ENCODE results near the gene KIF18A. TPM values are rescaled to one million over a fixed set of nuclear protein-coding genes. Genes with fewer than 3 reads are reported as not detected.

KIF18A gene
- total RNA-seq, 2 donors from 2014 or later: 17.7 to 24.4 TPM

GRCh38 chr11:28140689-28141455 is 32.9 kb upstream of the KIF18A start:
- H3K27me3 ChIP-seq (ENCODE audit: control insufficient read depth, insufficient read depth, low read length, poor library complexity, severe bottlenecking): no peaks in the 10 kb centered on the region
- Mint-ChIP-seq H3K9me3 (peaks cover 51% of the 10 kb centered on the region), H3K27ac (no peak overlapping the region)

DNA sequence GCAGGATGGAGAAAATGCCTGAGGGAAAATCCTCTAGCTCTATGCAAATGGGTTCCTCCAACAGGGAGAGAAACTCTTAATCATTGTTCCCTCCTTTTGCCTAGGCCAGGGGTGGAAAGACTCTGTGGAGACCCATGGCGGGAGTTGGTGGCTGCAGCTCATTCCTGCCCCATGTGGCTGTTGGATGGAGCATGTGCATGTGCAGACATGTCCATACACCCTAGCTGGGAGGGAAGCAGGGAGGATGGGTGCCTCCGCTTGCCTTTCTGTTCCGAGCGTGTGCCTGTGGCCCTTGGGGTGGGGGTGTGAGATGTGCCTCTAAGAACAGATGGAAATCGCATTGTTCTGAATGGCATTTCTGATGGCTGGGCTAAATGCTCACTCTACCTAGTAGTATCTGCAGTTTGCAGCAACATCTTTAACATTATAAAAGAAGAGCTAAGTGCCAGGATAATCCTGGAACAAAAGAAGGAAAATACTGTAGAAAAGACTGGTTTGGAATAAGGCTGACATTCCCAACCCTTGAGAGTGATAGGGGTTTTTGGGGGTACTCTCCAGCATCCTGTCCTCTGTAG is 32.0 kb upstream of the KIF18A start:
- peaks cover 63% of the 10 kb centered on the region for H3K9me3 ChIP-seq (ENCODE audit: control insufficient read depth, low read length)
- no peak overlapping the region for H3K4me3 Mint-ChIP-seq
- no peaks in the 10 kb centered on the region for H3K4me1 ChIP-seq (ENCODE audit: control insufficient read depth, insufficient read depth, low read length)
- H3K36me3 Mint-ChIP-seq (ENCODE audit: low read depth): peaks cover 63% of the 10 kb centered on the region
- no peak overlapping the region for H3K27ac Mint-ChIP-seq
- TF ChIP-seq, protein P1, sequence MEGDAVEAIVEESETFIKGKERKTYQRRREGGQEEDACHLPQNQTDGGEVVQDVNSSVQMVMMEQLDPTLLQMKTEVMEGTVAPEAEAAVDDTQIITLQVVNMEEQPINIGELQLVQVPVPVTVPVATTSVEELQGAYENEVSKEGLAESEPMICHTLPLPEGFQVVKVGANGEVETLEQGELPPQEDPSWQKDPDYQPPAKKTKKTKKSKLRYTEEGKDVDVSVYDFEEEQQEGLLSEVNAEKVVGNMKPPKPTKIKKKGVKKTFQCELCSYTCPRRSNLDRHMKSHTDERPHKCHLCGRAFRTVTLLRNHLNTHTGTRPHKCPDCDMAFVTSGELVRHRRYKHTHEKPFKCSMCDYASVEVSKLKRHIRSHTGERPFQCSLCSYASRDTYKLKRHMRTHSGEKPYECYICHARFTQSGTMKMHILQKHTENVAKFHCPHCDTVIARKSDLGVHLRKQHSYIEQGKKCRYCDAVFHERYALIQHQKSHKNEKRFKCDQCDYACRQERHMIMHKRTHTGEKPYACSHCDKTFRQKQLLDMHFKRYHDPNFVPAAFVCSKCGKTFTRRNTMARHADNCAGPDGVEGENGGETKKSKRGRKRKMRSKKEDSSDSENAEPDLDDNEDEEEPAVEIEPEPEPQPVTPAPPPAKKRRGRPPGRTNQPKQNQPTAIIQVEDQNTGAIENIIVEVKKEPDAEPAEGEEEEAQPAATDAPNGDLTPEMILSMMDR (conservative IDR thresholded peaks at IDR 0.05): no peak
- no peak overlapping the region for H3K27ac ChIP-seq (ENCODE audit: low read depth, low read length)
- H3K27me3 Mint-ChIP-seq (ENCODE audit: insufficient read depth): no peaks in the 10 kb centered on the region
- WGBS, 2 experiments (ENCODE audit: insufficient coverage in 1 of 2, insufficient read length in 1 of 2): 97% methylated on average over 5 of the region's 5 CpGs; no CpG with 5 or more reads in 1 of the 2 experiments
- peaks cover 26% of the 10 kb centered on the region for H3K36me3 ChIP-seq (ENCODE audit: control insufficient read depth, insufficient read depth, low read length)
- peak overlapping the region; percentile 10 for H3K4me3 ChIP-seq (ENCODE audit: low read length)
- no peak for DNase-seq
- H3K9ac ChIP-seq (ENCODE audit: extremely low read depth, low read length, poor library complexity, severe bottlenecking): no peak overlapping the region
- H3K27me3 ChIP-seq (ENCODE audit: control insufficient read depth, insufficient read depth, low read length, poor library complexity, severe bottlenecking): no peaks in the 10 kb centered on the region
- no peaks in the 10 kb centered on the region for H3K4me1 Mint-ChIP-seq
- peaks cover 60% of the 10 kb centered on the region for H3K9me3 Mint-ChIP-seq

More at GRCh38 chr11:28140689-28141455, 32.9 kb upstream of the KIF18A start:
- H3K4me3 ChIP-seq (ENCODE audit: low read length): no peak overlapping the region
- H3K27ac ChIP-seq (ENCODE audit: low read depth, low read length): no peak overlapping the region
- H3K9ac ChIP-seq (ENCODE audit: extremely low read depth, low read length, poor library complexity, severe bottlenecking): no peak overlapping the region
- Mint-ChIP-seq H3K27me3 (ENCODE audit: insufficient read depth) (no peaks in the 10 kb centered on the region), H3K4me1 (no peaks in the 10 kb centered on the region), H3K36me3 (ENCODE audit: low read depth) (peaks cover 53% of the 10 kb centered on the region), H3K4me3 (no peak overlapping the region)
- DNase-seq: no peak
- no peaks in the 10 kb centered on the region for H3K4me1 ChIP-seq (ENCODE audit: control insufficient read depth, insufficient read depth, low read length)
- peaks cover 53% of the 10 kb centered on the region for H3K9me3 ChIP-seq (ENCODE audit: control insufficient read depth, low read length)
- H3K36me3 ChIP-seq (ENCODE audit: control insufficient read depth, insufficient read depth, low read length): peaks cover 18% of the 10 kb centered on the region
- WGBS, 2 experiments (ENCODE audit: insufficient coverage in 1 of 2, insufficient read length in 1 of 2): 91 to 97% methylated on average over 6 to 9 of the region's 9 CpGs
- TF ChIP-seq, protein P1 (conservative IDR thresholded peaks at IDR 0.05): no peak

DNA sequence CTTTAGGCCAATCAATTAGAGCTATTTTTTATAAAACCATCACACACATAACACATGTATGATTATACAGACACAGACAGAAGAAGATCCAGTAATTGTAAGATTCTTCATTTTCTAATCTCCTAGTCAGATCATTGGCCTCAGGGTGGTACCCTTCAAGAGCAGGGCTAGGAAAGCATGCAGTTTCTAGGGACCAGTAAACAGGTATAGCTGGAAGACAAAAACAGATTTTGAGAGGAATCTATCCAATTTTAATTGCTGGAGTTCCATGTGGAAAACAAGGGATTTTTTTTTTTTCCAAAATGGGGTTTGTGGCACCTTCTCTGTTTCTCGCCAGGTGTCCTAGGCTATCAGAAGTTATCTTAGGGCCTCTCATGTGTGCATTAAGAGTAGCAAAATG is 29.9 kb upstream of the KIF18A start:
- Histone ChIP-seq H3K27ac (ENCODE audit: low read depth, low read length) (no peak overlapping the region), H3K4me1 (ENCODE audit: control insufficient read depth, insufficient read depth, low read length) (no peaks in the 10 kb centered on the region), H3K36me3 (ENCODE audit: control insufficient read depth, insufficient read depth, low read length) (peaks cover 41% of the 10 kb centered on the region), H3K9me3 (ENCODE audit: control insufficient read depth, low read length) (peaks cover 79% of the 10 kb centered on the region), H3K4me3 (ENCODE audit: low read length) (peak overlapping the region; percentile 10), H3K9ac (ENCODE audit: extremely low read depth, low read length, poor library complexity, severe bottlenecking) (no peak overlapping the region), H3K27me3 (ENCODE audit: control insufficient read depth, insufficient read depth, low read length, poor library complexity, severe bottlenecking) (no peaks in the 10 kb centered on the region)
- Mint-ChIP-seq H3K9me3 (peaks cover 78% of the 10 kb centered on the region), H3K27ac (no peak overlapping the region), H3K27me3 (ENCODE audit: insufficient read depth) (no peaks in the 10 kb centered on the region), H3K4me3 (no peak overlapping the region), H3K4me1 (no peaks in the 10 kb centered on the region), H3K36me3 (ENCODE audit: low read depth) (peaks cover 84% of the 10 kb centered on the region)
- TF ChIP-seq, protein P1 (conservative IDR thresholded peaks at IDR 0.05): no peak
- 100% methylated on average over 1 of the region's 1 CpG; no CpG with 5 or more reads in 1 of the 2 experiments for WGBS, 2 experiments (ENCODE audit: insufficient coverage in 1 of 2, insufficient read length in 1 of 2)
- no peak for DNase-seq
